ENCODE measurements around the gene PTPN3. TPM values are rescaled to one million over a fixed set of nuclear protein-coding genes. Genes with fewer than 3 reads are reported as not detected.

The PTPN3 gene
- total and polyA plus RNA-seq, 9 of the 15 experiments (the other 6 are each of a cell fraction or from before 2014, with no cell fraction given): 0.02 TPM; not detected in 8

- no TSS peak for BruUV-seq (replicated peaks)
- Histone ChIP-seq H3K9me1 (ENCODE audit: control insufficient read depth, insufficient read depth, low read length) (no peaks in the 10 kb centered on the region), H3K9me3 (replicated peaks; ENCODE audit: control insufficient read depth, insufficient read depth, low read depth, low read length) (no peaks in the 10 kb centered on the region), H3K27ac (ENCODE audit: extremely low read depth, low read depth, low read length) (no peak overlapping the region), H3K4me3 (no peak overlapping the region), H3K36me3 (ENCODE audit: control insufficient read depth, insufficient read depth, low read length) (no peaks in the 10 kb centered on the region), H3K4me2 (ENCODE audit: insufficient read depth, low read length) (no peak overlapping the region), H2AFZ (ENCODE audit: low read depth, low read length) (no peak overlapping the region), H3K27me3 (ENCODE audit: control insufficient read depth in 2 of 2, insufficient read depth in 2 of 2, low read length in 2 of 2) (peaks cover 35 to 75% of the 10 kb centered on the region in 2 experiments), H3K4me1 (replicated peaks in 1 of 2; ENCODE audit: control insufficient read depth in 2 of 2, insufficient read depth in 2 of 2, low read length in 2 of 2) (no peaks in the 10 kb centered on the region), H3K79me2 (ENCODE audit: control insufficient read depth, insufficient read depth, low read length) (no peaks in the 10 kb centered on the region), H3K9ac (ENCODE audit: insufficient read depth in 1 of 2, low read depth in 2 of 2, low read length in 2 of 2) (no peak overlapping the region), H4K20me1 (replicated peaks; ENCODE audit: control insufficient read depth, insufficient read depth, low read length) (peaks cover 15% of the 10 kb centered on the region)
- TF ChIP-seq ZNF133 (CRISPR knock-in tag; IDR thresholded peaks at IDR 0.05) (no peak), NR2C1 (IDR thresholded peaks at IDR 0.05) (no peak), NR2C1 (tag; IDR thresholded peaks at IDR 0.05) (no peak), ERF (CRISPR knock-in tag; IDR thresholded peaks at IDR 0.05) (no peak), ZSCAN29 (IDR thresholded peaks at IDR 0.05) (no peak), BRD9 (IDR thresholded peaks at IDR 0.05; ENCODE audit: low read depth, partially characterized antibody) (no peak), ZC3H8 (IDR thresholded peaks at IDR 0.05) (no peak), MTA1 (IDR thresholded peaks at IDR 0.05; ENCODE audit: borderline replicate concordance) (no peak), FOXK1 (CRISPR knock-in tag; IDR thresholded peaks at IDR 0.05; ENCODE audit: borderline replicate concordance) (no peak), ZNF224 (CRISPR knock-in tag; IDR thresholded peaks at IDR 0.05) (no peak), ELF4 (CRISPR knock-in tag; IDR thresholded peaks at IDR 0.05) (no peak), MCM5 (IDR thresholded peaks at IDR 0.05; ENCODE audit: low read depth) (no peak), DMBX1 (CRISPR knock-in tag; IDR thresholded peaks at IDR 0.05; ENCODE audit: borderline replicate concordance) (no peak), ZBTB8A (IDR thresholded peaks at IDR 0.05; ENCODE audit: partially characterized antibody) (no peak), SMAD1 (IDR thresholded peaks at IDR 0.05; ENCODE audit: low read depth, low read length, partially characterized antibody) (no peak), MED1 (CRISPR knock-in tag; IDR thresholded peaks at IDR 0.05; ENCODE audit: borderline replicate concordance) (no peak)
- TF ChIP-seq, protein P1, sequence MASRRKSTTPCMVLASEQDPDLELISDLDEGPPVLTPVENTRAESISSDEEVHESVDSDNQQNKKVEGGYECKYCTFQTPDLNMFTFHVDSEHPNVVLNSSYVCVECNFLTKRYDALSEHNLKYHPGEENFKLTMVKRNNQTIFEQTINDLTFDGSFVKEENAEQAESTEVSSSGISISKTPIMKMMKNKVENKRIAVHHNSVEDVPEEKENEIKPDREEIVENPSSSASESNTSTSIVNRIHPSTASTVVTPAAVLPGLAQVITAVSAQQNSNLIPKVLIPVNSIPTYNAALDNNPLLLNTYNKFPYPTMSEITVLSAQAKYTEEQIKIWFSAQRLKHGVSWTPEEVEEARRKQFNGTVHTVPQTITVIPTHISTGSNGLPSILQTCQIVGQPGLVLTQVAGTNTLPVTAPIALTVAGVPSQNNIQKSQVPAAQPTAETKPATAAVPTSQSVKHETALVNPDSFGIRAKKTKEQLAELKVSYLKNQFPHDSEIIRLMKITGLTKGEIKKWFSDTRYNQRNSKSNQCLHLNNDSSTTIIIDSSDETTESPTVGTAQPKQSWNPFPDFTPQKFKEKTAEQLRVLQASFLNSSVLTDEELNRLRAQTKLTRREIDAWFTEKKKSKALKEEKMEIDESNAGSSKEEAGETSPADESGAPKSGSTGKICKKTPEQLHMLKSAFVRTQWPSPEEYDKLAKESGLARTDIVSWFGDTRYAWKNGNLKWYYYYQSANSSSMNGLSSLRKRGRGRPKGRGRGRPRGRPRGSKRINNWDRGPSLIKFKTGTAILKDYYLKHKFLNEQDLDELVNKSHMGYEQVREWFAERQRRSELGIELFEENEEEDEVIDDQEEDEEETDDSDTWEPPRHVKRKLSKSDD (conservative IDR thresholded peaks at IDR 0.05; ENCODE audit: low read length): no peak
- TF ChIP-seq, protein P2, sequence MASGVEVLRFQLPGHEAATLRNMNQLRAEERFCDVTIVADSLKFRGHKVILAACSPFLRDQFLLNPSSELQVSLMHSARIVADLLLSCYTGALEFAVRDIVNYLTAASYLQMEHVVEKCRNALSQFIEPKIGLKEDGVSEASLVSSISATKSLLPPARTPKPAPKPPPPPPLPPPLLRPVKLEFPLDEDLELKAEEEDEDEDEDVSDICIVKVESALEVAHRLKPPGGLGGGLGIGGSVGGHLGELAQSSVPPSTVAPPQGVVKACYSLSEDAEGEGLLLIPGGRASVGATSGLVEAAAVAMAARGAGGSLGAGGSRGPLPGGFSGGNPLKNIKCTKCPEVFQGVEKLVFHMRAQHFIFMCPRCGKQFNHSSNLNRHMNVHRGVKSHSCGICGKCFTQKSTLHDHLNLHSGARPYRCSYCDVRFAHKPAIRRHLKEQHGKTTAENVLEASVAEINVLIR (CRISPR knock-in tag; IDR thresholded peaks at IDR 0.05): no peak
- TF ChIP-seq, protein P3, sequence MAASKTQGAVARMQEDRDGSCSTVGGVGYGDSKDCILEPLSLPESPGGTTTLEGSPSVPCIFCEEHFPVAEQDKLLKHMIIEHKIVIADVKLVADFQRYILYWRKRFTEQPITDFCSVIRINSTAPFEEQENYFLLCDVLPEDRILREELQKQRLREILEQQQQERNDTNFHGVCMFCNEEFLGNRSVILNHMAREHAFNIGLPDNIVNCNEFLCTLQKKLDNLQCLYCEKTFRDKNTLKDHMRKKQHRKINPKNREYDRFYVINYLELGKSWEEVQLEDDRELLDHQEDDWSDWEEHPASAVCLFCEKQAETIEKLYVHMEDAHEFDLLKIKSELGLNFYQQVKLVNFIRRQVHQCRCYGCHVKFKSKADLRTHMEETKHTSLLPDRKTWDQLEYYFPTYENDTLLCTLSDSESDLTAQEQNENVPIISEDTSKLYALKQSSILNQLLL (CRISPR knock-in tag; IDR thresholded peaks at IDR 0.05; ENCODE audit: borderline replicate concordance): no peak
- TF ChIP-seq, protein P4, sequence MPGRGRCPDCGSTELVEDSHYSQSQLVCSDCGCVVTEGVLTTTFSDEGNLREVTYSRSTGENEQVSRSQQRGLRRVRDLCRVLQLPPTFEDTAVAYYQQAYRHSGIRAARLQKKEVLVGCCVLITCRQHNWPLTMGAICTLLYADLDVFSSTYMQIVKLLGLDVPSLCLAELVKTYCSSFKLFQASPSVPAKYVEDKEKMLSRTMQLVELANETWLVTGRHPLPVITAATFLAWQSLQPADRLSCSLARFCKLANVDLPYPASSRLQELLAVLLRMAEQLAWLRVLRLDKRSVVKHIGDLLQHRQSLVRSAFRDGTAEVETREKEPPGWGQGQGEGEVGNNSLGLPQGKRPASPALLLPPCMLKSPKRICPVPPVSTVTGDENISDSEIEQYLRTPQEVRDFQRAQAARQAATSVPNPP (IDR thresholded peaks at IDR 0.05; ENCODE audit: borderline replicate concordance, insufficient read depth, insufficient read length): no peak
- DNase-seq (ENCODE audit: extremely low read depth in 1 of 4, low spot score in 3 of 4) (no peak), FAIRE-seq (no peak), ATAC-seq (no peak)
- POLR2A ChIA-PET: no interaction called here
- CTCF ChIA-PET (ENCODE audit: low intra/inter-chr PET ratio): no interaction called here
- in situ Hi-C loops (cut with MboI): no loop called here
- intact Hi-C loops (cut with micrococcal nuclease): no loop called here
- WGBS (ENCODE audit: insufficient coverage, low coverage, missing lambda C conversion rate): 0% methylated on average over 15 of the region's 15 CpGs
Measured at GRCh38 chr9:109383356-109383755, 114.8 kb downstream of the PTPN3 start.
